CD8-positive, alpha-beta memory T cell (primary cell): ENCODE measurements around the gene GCK. TPM values are rescaled to one million over a fixed set of nuclear protein-coding genes. Genes with fewer than 3 reads are reported as not detected.

Experiments
- CTCF ChIA-PET: fragments of 350-600 bp; sonication (Branson Sonifier 250); formaldehyde crosslinking; loops from one replicate; lab custom pipeline; 2021; ENCODE audit warnings: antibody characterized with exemption; lab: Charles Lee
- POLR2A ChIA-PET: fragments of 350-600 bp; sonication (Branson Sonifier 250); formaldehyde crosslinking; loops from one replicate; lab custom pipeline; 2021; ENCODE audit warnings: antibody characterized with exemption; lab: Charles Lee
- DNase-seq, 5 donors: peaks; one replicate each; pipeline versions ENCODE4 v3.0.0 to v3.0.0-alpha.2; 2020 to 2022; ENCODE audit warnings: mixed read lengths in 1 of 5
- H3K27ac ChIP-seq: one replicate; pipeline ENCODE4 v1.7.0; 2013; ENCODE audit warnings: low read depth, mild to moderate bottlenecking, low read length, moderate library complexity
- H3K27me3 ChIP-seq: 2 replicates; pipeline ENCODE4 v1.7.0; 2013; ENCODE audit warnings: low read length, mild to moderate bottlenecking; ENCODE audit not compliant: insufficient read depth, poor library complexity, severe bottlenecking
- H3K36me3 ChIP-seq: 2 replicates; pipeline ENCODE4 v1.7.0; 2013; ENCODE audit warnings: mild to moderate bottlenecking, low read length, moderate library complexity; ENCODE audit not compliant: insufficient read depth
- H3K4me1 ChIP-seq: 2 replicates; pipeline ENCODE4 v1.7.0; 2013; ENCODE audit warnings: mild to moderate bottlenecking, low read length, moderate library complexity; ENCODE audit not compliant: insufficient read depth
- H3K4me3 ChIP-seq: 2 replicates; pipeline ENCODE4 v1.7.0; 2013; ENCODE audit warnings: mild to moderate bottlenecking, low read length
- H3K9me3 ChIP-seq: 2 replicates; pipeline ENCODE4 v1.7.0; 2013; ENCODE audit warnings: mild to moderate bottlenecking, low read length
- H3K27ac Mint-ChIP-seq, 8 donors: one replicate each; pipeline ENCODE4 v1.8.0; 2020 to 2021; ENCODE audit warnings: mixed read lengths in 8 of 8, mild to moderate bottlenecking in 6 of 8, inconsistent platforms in 3 of 8, moderate library complexity in 3 of 8
- H3K27me3 Mint-ChIP-seq, 2 donors: one replicate each; pipeline ENCODE4 v1.8.0; 2020 to 2021; ENCODE audit warnings: mixed read lengths in 2 of 2, mild to moderate bottlenecking in 1 of 2, moderate library complexity in 1 of 2
- H3K36me3 Mint-ChIP-seq, 3 donors: one replicate each; pipeline ENCODE4 v1.8.0; 2020 to 2021; ENCODE audit warnings: mixed read lengths in 3 of 3, inconsistent platforms in 1 of 3, mild to moderate bottlenecking in 1 of 3
- H3K4me1 Mint-ChIP-seq, 3 donors: one replicate each; pipeline ENCODE4 v1.8.0; 2020 to 2021; ENCODE audit warnings: mixed read lengths in 3 of 3, inconsistent platforms in 1 of 3, mild to moderate bottlenecking in 1 of 3
- H3K4me3 Mint-ChIP-seq, 7 donors: one replicate each; pipeline ENCODE4 v1.8.0; 2020 to 2021; ENCODE audit warnings: mixed read lengths in 7 of 7, mild to moderate bottlenecking in 6 of 7, moderate library complexity in 4 of 7, inconsistent platforms in 2 of 7
- H3K9me3 Mint-ChIP-seq, 5 donors: one replicate each; pipeline ENCODE4 v1.8.0; 2020 to 2022; ENCODE audit warnings: mixed read lengths in 5 of 5, mild to moderate bottlenecking in 3 of 5, moderate library complexity in 2 of 5, inconsistent platforms in 1 of 5
- polyA plus RNA-seq: library from polyadenylated mRNA; unstranded; fragments of 300-500 nt; fragmentation: Illumina TruSeq; gene quantifications from one replicate; pipeline ENCODE4 v1.2.3, GENCODE V29; 2021
- total RNA-seq, 2 experiments: library from RNA; stranded (reverse); gene quantifications; one replicate each; pipeline ENCODE4 v1.2.3, GENCODE V29; 2021

Gene GCK
- total and polyA plus RNA-seq, 3 experiments from 2014 or later = 0.46 to 1.8 (median 1.0) TPM

DNA sequence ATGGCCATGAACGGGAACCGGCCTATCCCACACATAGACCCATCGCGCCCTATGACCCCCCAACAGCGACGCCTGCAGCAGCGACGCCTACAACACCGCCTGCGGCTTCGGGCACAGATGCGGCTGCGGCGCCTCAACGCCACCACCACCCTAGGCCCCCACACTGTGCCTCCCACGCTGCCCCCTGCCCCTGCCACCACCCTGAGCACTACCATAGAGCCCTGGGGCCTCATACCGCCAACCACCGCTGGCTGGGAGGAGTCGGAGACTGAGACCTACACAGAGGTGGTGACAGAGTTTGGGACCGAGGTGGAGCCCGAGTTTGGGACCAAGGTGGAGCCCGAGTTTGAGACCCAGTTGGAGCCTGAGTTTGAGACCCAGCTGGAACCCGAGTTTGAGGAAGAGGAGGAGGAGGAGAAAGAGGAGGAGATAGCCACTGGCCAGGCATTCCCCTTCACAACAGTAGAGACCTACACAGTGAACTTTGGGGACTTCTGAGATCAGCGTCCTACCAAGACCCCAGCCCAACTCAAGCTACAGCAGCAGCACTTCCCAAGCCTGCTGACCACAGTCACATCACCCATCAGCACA is 75.4 kb downstream of the GCK start:
- Histone ChIP-seq H3K4me3 (no peak overlapping the region), H3K4me1 (no peaks in the 10 kb centered on the region), H3K36me3 (peaks cover 4% of the 10 kb centered on the region), H3K9me3 (no peaks in the 10 kb centered on the region), H3K27me3 (no peaks in the 10 kb centered on the region), H3K27ac (no peak overlapping the region)
- CTCF ChIA-PET = no interaction called here
- Mint-ChIP-seq H3K4me1 (peaks cover 0 to 5% (median 0%) of the 10 kb centered on the region in 3 donors), H3K9me3 (no peaks in the 10 kb centered on the region), H3K36me3 (peaks cover 0 to 48% (median 4%) of the 10 kb centered on the region in 3 donors), H3K27me3 (no peaks in the 10 kb centered on the region), H3K4me3 (no peak overlapping the region), H3K27ac (peak overlapping the region in 2 of 8 donors; percentile 37 to 62)
- DNase-seq = no peak
- POLR2A ChIA-PET = no interaction called here

DNA sequence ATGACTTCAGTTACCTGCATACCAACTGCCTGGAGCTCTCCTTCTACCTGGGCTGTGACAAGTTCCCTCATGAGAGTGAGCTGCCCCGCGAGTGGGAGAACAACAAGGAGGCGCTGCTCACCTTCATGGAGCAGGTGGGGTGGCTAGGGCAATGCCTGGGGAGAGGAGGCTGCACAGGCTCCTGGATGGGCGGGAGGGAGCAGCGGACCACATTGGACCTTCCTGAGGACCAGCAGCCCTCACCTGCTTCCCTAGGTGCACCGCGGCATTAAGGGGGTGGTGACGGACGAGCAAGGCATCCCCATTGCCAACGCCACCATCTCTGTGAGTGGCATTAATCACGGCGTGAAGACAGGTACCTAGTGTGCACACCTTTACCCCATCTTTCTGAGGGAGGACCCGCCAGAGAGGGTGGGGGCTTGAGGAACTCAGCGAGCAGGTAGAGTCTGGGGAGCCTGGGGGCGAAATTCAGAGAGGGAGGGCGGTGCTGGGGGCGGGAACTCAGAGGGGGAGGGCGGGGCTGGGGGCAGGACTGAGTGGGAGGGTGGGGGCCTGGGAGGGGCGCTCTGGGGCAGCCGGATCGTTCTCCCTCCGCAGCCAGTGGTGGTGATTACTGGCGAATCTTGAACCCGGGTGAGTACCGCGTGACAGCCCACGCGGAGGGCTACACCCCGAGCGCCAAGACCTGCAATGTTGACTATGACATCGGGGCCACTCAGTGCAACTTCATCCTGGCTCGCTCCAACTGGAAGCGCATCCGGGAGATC is 76.1 kb downstream of the GCK start:
- no peaks in the 10 kb centered on the region for H3K27me3 ChIP-seq
- no peak overlapping the region for H3K4me3 Mint-ChIP-seq
- H3K4me3 ChIP-seq = no peak overlapping the region
- peaks cover 0 to 3% of the 10 kb centered on the region in 2 donors for H3K27me3 Mint-ChIP-seq
- DNase-seq = no peak
- CTCF ChIA-PET = interaction anchor here (0.7 kb wide), 1 partner anchor 12 kb away, joined by 3 read pairs; no protein-coding TSS in a partner anchor
- no peaks in the 10 kb centered on the region for H3K9me3 Mint-ChIP-seq
- H3K4me1 Mint-ChIP-seq = peaks cover 0 to 3% (median 0%) of the 10 kb centered on the region in 3 donors
- H3K27ac Mint-ChIP-seq = no peak overlapping the region
- peaks cover 0 to 43% (median 4%) of the 10 kb centered on the region in 3 donors for H3K36me3 Mint-ChIP-seq
- H3K27ac ChIP-seq = no peak overlapping the region
- POLR2A ChIA-PET = no interaction called here
- H3K4me1 ChIP-seq = no peaks in the 10 kb centered on the region
- peaks cover 4% of the 10 kb centered on the region for H3K36me3 ChIP-seq
- H3K9me3 ChIP-seq = no peaks in the 10 kb centered on the region

DNA sequence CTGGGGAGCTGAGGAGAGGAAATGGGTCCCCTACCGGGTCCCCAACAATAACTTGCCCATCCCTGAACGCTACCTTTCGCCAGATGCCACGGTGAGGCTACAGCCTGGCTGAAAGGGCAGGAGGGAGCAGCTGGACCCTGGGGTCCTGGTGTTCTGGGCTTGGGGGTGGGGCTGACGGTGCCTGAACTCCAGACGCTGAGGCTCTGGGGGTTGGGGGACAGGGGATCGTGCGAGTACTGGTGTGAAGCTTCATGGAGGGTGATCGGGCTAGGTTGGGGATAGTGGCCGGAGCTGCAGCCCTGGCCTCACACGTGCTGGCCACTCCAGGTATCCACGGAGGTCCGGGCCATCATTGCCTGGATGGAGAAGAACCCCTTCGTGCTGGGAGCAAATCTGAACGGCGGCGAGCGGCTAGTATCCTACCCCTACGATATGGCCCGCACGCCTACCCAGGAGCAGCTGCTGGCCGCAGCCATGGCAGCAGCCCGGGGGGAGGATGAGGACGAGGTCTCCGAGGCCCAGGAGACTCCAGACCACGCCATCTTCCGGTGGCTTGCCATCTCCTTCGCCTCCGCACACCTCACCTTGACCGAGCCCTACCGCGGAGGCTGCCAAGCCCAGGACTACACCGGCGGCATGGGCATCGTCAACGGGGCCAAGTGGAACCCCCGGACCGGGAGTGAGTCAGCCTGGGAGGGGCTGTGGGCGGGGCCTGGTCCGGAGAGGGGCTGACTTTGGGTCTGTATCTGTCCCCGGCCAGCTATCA is 76.8 kb downstream of the GCK start:
- no peak for DNase-seq
- ChIA-PET CTCF (interaction anchor here (0.7 to 1.4 kb wide), 2 partner anchors 11 kb away, joined by 3 read pairs; partner anchors contain the start of gene POLD2), POLR2A (no interaction called here)
- no peaks in the 10 kb centered on the region for H3K9me3 Mint-ChIP-seq
- H3K4me1 Mint-ChIP-seq = no peaks in the 10 kb centered on the region
- H3K9me3 ChIP-seq = no peaks in the 10 kb centered on the region
- H3K27ac ChIP-seq = no peak overlapping the region
- H3K4me1 ChIP-seq = no peaks in the 10 kb centered on the region
- no peak overlapping the region for H3K4me3 Mint-ChIP-seq
- H3K36me3 ChIP-seq = peaks cover 4% of the 10 kb centered on the region
- peaks cover 0 to 4% of the 10 kb centered on the region in 2 donors for H3K27me3 Mint-ChIP-seq
- H3K27ac Mint-ChIP-seq = peak overlapping the region in 1 of 8 donors; percentile 61
- peaks cover 0 to 36% (median 4%) of the 10 kb centered on the region in 3 donors for H3K36me3 Mint-ChIP-seq
- H3K27me3 ChIP-seq = no peaks in the 10 kb centered on the region
- no peak overlapping the region for H3K4me3 ChIP-seq

DNA sequence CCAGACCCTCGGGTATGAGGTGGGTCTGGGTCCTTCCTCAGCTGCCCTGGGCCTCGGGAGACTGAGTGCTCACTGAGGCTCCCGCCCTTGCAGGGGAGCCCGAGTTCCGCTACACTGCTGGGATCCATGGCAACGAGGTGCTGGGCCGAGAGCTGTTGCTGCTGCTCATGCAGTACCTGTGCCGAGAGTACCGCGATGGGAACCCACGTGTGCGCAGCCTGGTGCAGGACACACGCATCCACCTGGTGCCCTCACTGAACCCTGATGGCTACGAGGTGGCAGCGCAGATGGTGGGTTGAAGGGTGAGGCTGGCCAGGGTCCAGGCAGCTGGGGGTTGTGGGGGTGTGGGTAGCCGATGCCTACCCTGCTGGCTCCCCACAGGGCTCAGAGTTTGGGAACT is 77.5 kb downstream of the GCK start:
- DNase-seq = no peak
- Histone ChIP-seq H3K9me3 (no peaks in the 10 kb centered on the region), H3K4me1 (no peaks in the 10 kb centered on the region), H3K27ac (no peak overlapping the region), H3K4me3 (no peak overlapping the region), H3K36me3 (peaks cover 4% of the 10 kb centered on the region), H3K27me3 (no peaks in the 10 kb centered on the region)
- Mint-ChIP-seq H3K27me3 (peaks cover 0 to 4% of the 10 kb centered on the region in 2 donors), H3K4me3 (peak overlapping the region in 1 of 7 donors; percentile 41), H3K4me1 (no peaks in the 10 kb centered on the region), H3K27ac (no peak overlapping the region), H3K36me3 (peaks cover 0 to 29% (median 4%) of the 10 kb centered on the region in 3 donors), H3K9me3 (no peaks in the 10 kb centered on the region)
- ChIA-PET CTCF (interaction anchor here (1.4 kb wide), 1 partner anchor 12 kb away, joined by 3 read pairs; the partner anchor contains the start of gene POLD2), POLR2A (no interaction called here)

DNA sequence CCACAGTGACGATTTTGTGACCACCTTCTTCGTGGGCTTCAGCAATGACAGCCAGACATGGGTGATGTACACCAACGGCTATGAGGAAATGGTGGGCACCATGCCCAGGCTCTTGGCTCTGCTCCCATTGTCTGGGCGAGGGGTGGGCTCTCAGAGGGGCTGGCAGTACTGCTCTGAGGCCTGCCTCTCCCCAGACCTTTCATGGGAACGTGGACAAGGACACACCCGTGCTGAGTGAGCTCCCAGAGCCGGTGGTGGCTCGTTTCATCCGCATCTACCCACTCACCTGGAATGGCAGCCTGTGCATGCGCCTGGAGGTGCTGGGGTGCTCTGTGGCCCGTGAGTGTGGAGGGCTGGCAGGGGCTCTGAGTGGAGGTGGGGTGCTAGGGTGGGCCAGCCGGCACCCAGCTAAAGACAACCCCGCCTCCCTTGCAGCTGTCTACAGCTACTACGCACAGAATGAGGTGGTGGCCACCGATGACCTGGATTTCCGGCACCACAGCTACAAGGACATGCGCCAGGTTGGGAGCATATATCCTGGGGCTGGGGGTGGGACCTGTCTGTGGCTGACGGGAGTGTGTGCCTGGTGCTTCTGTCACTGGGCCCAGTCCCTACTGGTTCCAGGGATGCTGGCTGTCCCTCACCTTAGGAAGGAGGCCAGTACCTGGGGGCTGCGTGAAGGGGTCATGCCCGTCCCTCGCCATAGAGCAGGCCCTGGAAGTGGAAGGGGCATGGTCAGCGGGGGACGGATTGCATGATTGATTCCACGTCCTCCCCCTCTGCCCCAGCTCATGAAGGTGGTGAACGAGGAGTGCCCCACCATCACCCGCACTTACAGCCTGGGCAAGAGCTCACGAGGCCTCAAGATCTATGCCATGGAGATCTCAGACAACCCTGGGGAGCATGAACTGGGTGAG is 78.3 kb downstream of the GCK start:
- peaks cover 4% of the 10 kb centered on the region for H3K36me3 ChIP-seq
- no peak overlapping the region for H3K27ac Mint-ChIP-seq
- peaks cover 0 to 1% (median under 1%) of the 10 kb centered on the region in 3 donors for H3K4me1 Mint-ChIP-seq
- H3K4me3 ChIP-seq = no peak overlapping the region
- peaks cover 0 to 21% (median 4%) of the 10 kb centered on the region in 3 donors for H3K36me3 Mint-ChIP-seq
- POLR2A ChIA-PET = no interaction called here
- H3K27me3 ChIP-seq = no peaks in the 10 kb centered on the region
- peaks cover 0 to 10% of the 10 kb centered on the region in 2 donors for H3K27me3 Mint-ChIP-seq
- no peaks in the 10 kb centered on the region for H3K4me1 ChIP-seq
- H3K9me3 ChIP-seq = no peaks in the 10 kb centered on the region
- no peak overlapping the region for H3K27ac ChIP-seq
- CTCF ChIA-PET = interaction anchor here (1.4 kb wide), 1 partner anchor 13 kb away, joined by 3 read pairs; the partner anchor contains the start of gene POLD2
- no peak for DNase-seq
- no peaks in the 10 kb centered on the region for H3K9me3 Mint-ChIP-seq
- H3K4me3 Mint-ChIP-seq = no peak overlapping the region

DNA sequence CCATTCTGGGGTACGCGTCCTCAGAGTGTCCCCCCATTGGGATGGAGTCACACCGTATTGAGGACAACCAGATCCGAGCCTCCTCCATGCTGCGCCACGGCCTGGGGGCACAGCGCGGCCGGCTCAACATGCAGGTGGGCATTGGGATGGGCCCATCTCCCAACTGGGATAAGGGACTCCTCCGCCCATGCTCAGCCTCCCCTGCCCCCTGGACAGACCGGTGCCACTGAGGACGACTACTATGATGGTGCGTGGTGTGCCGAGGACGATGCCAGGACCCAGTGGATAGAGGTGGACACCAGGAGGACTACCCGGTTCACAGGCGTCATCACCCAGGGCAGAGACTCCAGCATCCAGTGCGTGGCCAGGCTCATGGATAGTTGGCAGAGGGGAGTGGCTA is 79.2 kb downstream of the GCK start:
- no peaks in the 10 kb centered on the region for H3K9me3 Mint-ChIP-seq
- DNase-seq = no peak
- peaks cover 0 to 12% (median 2%) of the 10 kb centered on the region in 3 donors for H3K36me3 Mint-ChIP-seq
- no peak overlapping the region for H3K27ac Mint-ChIP-seq
- ChIA-PET POLR2A (no interaction called here), CTCF (no interaction called here)
- Histone ChIP-seq H3K9me3 (no peaks in the 10 kb centered on the region), H3K36me3 (peaks cover 4% of the 10 kb centered on the region), H3K27me3 (no peaks in the 10 kb centered on the region), H3K4me3 (no peak overlapping the region), H3K4me1 (peaks cover 8% of the 10 kb centered on the region), H3K27ac (no peak overlapping the region)
- no peak overlapping the region for H3K4me3 Mint-ChIP-seq
- peaks cover 10 to 20% of the 10 kb centered on the region in 2 donors for H3K27me3 Mint-ChIP-seq
- peaks cover 6 to 11% (median 9%) of the 10 kb centered on the region in 3 donors for H3K4me1 Mint-ChIP-seq
